ENCODE data around the gene LHFPL3.

LHFPL3 gene

GRCh38 chr7:104296900-104297299 lies 31.5 kb upstream of the LHFPL3 start:
- no peak for TF ChIP-seq CTCF (IDR thresholded peaks at IDR 0.05; ENCODE audit: low read depth, low read length, missing control alignments)
- Histone ChIP-seq H3K36me3 (replicated peaks) (no peaks in the 10 kb centered on the region), H3K27ac (no peak overlapping the region), H3K27me3 (replicated peaks) (no peaks in the 10 kb centered on the region), H3K4me3 (ENCODE audit: low read depth, low read length) (no peak overlapping the region)
- no peak for DNase-seq
- in situ Hi-C loops (cut with HindIII; ENCODE audit: low pct_ligation_motif_present, low sequenced_read_pairs) = no loop called here

- DNase-seq = no peak
- Histone ChIP-seq H3K4me3 (ENCODE audit: low read depth, low read length) (no peak overlapping the region), H3K27ac (no peak overlapping the region), H3K36me3 (replicated peaks) (no peaks in the 10 kb centered on the region), H3K27me3 (replicated peaks) (no peaks in the 10 kb centered on the region)
- in situ Hi-C loops (cut with HindIII; ENCODE audit: low pct_ligation_motif_present, low sequenced_read_pairs) = no loop called here
- TF ChIP-seq CTCF (IDR thresholded peaks at IDR 0.05; ENCODE audit: low read depth, low read length, missing control alignments) = no peak
These were observed 29.1 kb upstream of the LHFPL3 start for GRCh38 chr7:104299323-104299722.

- DNase-seq = no peak
These were observed 28.6 kb upstream of the LHFPL3 start for GRCh38 chr7:104299777-104300176.

GRCh38 chr7:104306793-104307192 lies 21.6 kb upstream of the LHFPL3 start:
- Histone ChIP-seq H3K36me3 (replicated peaks) (no peaks in the 10 kb centered on the region), H3K27me3 (replicated peaks) (no peaks in the 10 kb centered on the region), H3K27ac (no peak overlapping the region), H3K4me3 (ENCODE audit: low read depth, low read length) (no peak overlapping the region)
- no peak for TF ChIP-seq CTCF (IDR thresholded peaks at IDR 0.05; ENCODE audit: low read depth, low read length, missing control alignments)
- in situ Hi-C loops (cut with HindIII; ENCODE audit: low pct_ligation_motif_present, low sequenced_read_pairs) = no loop called here
- no peak for DNase-seq

More at GRCh38 chr7:104299777-104300176, 28.6 kb upstream of the LHFPL3 start:
- H3K4me3 ChIP-seq (ENCODE audit: low read depth, low read length) = no peak overlapping the region
- no peak overlapping the region for H3K27ac ChIP-seq
- H3K27me3 ChIP-seq (replicated peaks) = no peaks in the 10 kb centered on the region
- H3K36me3 ChIP-seq (replicated peaks) = no peaks in the 10 kb centered on the region
- no peak for TF ChIP-seq CTCF (IDR thresholded peaks at IDR 0.05; ENCODE audit: low read depth, low read length, missing control alignments)
- in situ Hi-C loops (cut with HindIII; ENCODE audit: low pct_ligation_motif_present, low sequenced_read_pairs) = no loop called here

- no peak for DNase-seq
- no peaks in the 10 kb centered on the region for H3K27me3 ChIP-seq (replicated peaks)
- no peak overlapping the region for H3K27ac ChIP-seq
- in situ Hi-C loops (cut with HindIII; ENCODE audit: low pct_ligation_motif_present, low sequenced_read_pairs) = no loop called here
- H3K4me3 ChIP-seq (ENCODE audit: low read depth, low read length) = no peak overlapping the region
- TF ChIP-seq CTCF (IDR thresholded peaks at IDR 0.05; ENCODE audit: low read depth, low read length, missing control alignments) = no peak
- no peaks in the 10 kb centered on the region for H3K36me3 ChIP-seq (replicated peaks)
These were observed 10.3 kb upstream of the LHFPL3 start for GRCh38 chr7:104317948-104318629.

GRCh38 chr7:104327534-104327933 lies 869 bp upstream of the LHFPL3 start:
- H3K36me3 ChIP-seq (replicated peaks) = no peaks in the 10 kb centered on the region
- no peak overlapping the region for H3K4me3 ChIP-seq (ENCODE audit: low read depth, low read length)
- in situ Hi-C loops (cut with HindIII; ENCODE audit: low pct_ligation_motif_present, low sequenced_read_pairs) = no loop called here
- peaks cover 37% of the 10 kb centered on the region for H3K27me3 ChIP-seq (replicated peaks)
- no peak for TF ChIP-seq CTCF (IDR thresholded peaks at IDR 0.05; ENCODE audit: low read depth, low read length, missing control alignments)
- DNase-seq = no peak
- no peak overlapping the region for H3K27ac ChIP-seq

Data from brain microvascular endothelial cell (primary cell).